Fibroblast of mammary gland (primary cell): ENCODE data around the gene CHSY1.

Source experiments
- DNase-seq: peaks from one replicate; pipeline ENCODE4 v3.0.0-alpha.2; 2010; ENCODE audit warnings: low read depth
- H3K4me3 ChIP-seq: 2 replicates; pipeline ENCODE4 v1.5.1; 2011; ENCODE audit warnings: low read depth, mild to moderate bottlenecking, low read length, moderate library complexity; ENCODE audit not compliant: control insufficient read depth
- TF ChIP-seq, protein P1 (sequence below): conservative IDR thresholded peaks from 2 replicates; pipeline ENCODE4 v1.5.1; 2011; ENCODE audit warnings: low read depth, low read length, inconsistent platforms; ENCODE audit not compliant: control insufficient read depth, insufficient read depth

Gene CHSY1

DNA sequence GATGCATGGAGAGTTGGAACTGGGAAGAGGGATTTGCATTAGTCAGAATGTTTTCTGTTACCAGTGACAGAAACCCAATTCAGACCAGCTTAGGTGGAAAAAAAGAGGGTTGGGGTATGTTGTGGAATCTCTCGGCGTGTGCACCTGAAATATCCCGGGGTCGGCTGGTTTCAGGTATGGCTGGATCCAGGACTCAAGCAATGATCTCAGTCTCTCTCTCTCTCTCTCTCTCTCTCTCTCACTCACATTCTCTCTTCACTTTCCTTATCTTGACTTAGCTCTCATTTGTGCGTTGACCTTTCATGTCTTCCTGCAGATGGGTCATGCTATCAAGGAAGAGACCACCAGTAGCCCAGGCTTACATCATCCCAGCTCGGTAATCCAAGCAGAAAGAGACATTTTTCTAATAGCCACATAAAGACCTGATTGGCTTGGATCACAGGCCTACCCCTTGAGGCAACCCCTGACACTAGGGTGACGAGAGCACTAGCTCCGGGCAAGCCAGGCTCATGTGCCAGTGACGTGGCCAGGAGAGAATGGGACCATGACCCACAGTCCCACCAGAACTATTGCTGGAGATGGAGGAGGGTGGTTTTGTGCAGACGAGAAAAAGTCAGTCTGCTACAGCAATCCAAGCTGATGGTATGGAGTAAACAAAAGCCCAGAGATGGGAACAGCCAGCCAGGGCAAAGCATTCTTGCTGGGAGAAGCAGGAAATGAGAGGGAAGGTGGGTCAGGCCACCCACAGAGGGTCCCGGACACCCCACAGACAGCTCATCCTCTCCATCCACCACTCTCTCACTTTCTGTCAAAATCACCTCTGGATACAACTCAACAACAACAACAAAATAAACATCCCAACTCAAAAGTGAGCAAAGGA, 91.7 kb downstream of the CHSY1 start:
- DNase-seq = no peak
- TF ChIP-seq, protein P1, sequence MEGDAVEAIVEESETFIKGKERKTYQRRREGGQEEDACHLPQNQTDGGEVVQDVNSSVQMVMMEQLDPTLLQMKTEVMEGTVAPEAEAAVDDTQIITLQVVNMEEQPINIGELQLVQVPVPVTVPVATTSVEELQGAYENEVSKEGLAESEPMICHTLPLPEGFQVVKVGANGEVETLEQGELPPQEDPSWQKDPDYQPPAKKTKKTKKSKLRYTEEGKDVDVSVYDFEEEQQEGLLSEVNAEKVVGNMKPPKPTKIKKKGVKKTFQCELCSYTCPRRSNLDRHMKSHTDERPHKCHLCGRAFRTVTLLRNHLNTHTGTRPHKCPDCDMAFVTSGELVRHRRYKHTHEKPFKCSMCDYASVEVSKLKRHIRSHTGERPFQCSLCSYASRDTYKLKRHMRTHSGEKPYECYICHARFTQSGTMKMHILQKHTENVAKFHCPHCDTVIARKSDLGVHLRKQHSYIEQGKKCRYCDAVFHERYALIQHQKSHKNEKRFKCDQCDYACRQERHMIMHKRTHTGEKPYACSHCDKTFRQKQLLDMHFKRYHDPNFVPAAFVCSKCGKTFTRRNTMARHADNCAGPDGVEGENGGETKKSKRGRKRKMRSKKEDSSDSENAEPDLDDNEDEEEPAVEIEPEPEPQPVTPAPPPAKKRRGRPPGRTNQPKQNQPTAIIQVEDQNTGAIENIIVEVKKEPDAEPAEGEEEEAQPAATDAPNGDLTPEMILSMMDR = no peak
- no peak overlapping the region for H3K4me3 ChIP-seq

DNA sequence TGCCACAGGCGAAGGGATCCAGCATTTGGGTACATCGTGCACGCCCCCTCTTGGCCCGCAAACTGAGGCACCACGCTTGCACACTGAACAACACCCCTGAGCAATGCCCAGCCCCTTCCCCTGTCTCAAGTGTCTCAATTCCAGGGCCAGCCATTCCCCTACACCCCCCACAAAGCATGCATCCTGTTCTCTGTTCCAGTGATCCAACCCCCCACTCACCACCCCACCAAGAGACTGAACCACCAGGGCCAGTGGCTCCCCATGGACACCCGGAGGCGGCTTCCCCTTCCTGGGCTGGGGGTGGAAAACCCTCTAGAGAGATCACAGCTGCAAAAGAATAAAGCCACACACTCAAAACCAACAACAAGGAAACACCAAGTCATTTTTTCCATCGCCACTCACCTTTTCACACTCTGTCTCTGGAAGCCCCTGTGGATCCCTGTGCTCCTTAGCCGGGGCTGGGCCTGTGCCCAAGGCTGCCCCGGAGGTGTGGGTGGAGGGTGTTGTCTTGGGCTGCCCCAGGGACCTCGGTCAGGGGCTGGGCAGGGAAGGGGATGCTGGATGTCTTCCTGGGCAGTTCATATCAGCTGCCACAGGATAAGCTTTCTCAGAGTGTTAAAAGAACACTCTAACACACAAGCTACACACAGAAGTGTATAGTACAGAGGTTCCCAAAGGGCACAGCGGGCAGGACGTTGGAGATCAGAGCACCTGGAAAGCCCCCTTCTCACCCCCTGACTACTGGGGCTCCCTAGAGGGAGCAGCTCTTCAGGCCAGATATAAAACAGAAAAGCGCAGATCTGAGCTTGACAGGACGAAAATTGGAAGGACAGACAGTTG, 92.5 kb downstream of the CHSY1 start:
- no peak for DNase-seq
- TF ChIP-seq, protein P1 = no peak
- no peak overlapping the region for H3K4me3 ChIP-seq

DNA sequence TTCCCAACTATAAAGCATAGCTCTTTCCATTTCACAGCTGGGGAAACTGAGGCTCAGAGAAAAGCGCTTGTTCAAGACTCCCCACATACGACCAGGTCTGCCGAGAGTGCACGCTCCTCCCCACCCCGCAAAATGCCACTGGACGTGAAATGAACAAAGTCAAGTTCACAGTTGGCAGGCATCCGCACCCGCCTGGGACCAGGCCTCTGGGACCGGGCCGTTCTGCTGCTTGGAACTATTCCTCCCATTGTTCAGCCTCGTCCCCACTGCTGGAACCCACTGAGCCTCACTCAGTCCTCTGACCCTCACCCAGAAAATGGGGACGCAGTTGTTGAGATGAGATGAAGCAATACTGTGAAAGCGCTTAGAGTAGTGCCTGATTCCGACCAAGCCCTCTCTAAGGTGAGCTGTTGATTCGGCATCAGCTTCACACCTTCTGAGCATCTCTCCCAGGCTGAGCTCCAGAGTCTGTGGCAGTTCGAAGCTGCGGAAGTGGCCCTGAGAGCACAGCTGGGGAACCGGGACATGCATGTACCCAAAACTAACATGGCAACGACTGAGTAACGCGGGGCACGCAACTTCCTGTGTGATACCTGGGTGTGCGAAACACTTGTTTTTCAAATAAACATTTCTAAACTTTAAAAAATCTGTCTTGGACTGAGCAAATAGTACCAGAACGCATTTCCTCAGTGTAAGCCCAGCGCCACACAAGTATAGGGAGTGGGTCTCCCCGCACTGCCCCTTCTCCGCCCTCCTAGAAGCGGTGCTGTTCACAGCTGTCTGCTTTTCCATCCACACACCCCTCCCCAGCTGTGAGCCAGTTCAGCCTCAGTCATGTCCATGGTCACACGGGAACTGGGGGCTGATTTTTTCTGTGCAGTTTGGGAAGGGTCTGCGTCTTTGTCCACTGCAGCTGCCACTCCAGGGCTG, 93.4 kb downstream of the CHSY1 start:
- H3K4me3 ChIP-seq = no peak overlapping the region
- DNase-seq = no peak
- TF ChIP-seq, protein P1 = no peak

DNA sequence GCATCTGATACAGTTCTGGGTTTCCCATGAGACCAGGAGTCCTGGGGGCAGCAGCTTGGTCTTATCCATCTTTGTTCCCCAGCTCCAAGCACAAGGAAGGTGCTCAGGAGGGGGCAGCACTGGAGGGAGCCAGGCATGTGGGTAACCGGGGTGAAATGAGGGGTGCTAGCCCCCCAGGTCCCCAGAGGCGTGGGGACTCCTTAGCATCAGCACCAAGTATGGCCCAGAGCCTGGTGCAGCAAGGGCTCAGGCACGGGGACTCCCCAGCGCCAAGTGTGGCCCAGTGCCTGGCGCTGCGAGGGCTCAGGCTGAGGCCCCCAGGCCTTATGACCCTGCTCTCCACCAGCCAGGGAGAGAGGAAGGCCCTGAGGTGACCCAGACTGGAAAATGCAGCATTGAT, 94.1 kb downstream of the CHSY1 start:
- TF ChIP-seq, protein P1 = no peak
- DNase-seq = no peak

DNA sequence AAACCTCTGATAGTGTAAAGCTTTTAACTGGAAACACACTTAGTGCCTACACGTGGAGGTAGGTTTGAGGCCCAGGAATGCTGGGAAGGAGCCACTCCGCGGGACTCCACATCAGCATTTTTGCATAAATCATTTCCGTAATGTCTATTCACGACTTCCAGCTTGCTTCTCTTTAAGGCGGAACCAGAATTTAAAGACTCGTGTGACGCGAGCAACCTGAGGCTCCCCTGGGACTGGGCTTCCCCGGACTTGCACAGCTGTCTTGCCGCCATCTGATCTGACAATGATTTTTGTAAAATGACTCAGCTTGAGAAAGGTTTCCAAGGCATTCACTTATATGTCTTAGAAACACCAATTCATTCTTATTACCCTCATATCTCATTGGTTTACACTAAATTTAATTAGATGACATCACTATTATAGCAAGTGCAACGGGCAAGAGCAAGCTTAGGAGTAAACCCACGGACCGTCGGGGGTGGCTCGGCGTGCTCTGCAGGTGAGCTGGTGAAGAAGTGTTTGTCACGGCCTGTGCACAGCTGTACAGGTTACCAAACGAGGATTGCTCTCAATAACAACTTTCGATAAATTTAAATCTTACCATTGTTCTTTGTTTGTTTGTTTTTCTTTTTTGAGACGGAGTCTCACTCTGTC, 95.2 kb downstream of the CHSY1 start:
- peak; percentile 73 for DNase-seq
- TF ChIP-seq, protein P1 = no peak
- H3K4me3 ChIP-seq = no peak overlapping the region

More for the DNA sequence above, 94.1 kb downstream of the CHSY1 start:
- no peak overlapping the region for H3K4me3 ChIP-seq
